Stimulated activated CD4-positive, alpha-beta T cell treated with anti-CD3 and anti-CD28 coated beads, TNF-alpha, amount 100 ng/mL, for 4 hours (primary cell): ENCODE data around the gene RAB1B.

ENCODE experiments used
- DNase-seq, 3 experiments: peaks; one replicate each; pipeline ENCODE4 v3.0.0-alpha.2; 2020; ENCODE audit warnings: low read depth in 3 of 3

RAB1B gene

GRCh38 chr11:66321606-66322005 lies 53.2 kb downstream of the RAB1B start:
- no peak for DNase-seq

- DNase-seq: no peak
Observed at GRCh38 chr11:66322732-66323427, 54.4 kb downstream of the RAB1B start.

DNA sequence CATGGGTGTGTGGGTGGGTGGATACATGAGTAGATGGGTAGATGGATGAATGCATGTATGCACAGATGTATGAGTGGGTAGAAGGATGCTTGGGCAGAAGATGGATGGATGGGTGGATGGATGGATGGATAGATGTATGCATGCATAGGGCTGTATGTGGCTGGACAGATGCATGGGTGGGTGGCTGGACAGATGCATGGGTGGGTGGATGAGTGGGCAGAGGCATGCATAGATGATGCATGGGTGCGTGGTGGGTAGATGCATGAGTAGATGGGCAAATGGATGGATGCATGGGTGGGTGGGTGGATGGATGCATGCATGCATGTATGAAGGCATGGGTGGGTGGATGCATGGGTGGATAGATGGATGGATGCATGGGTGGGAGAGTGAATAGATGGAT lies 55.2 kb downstream of the RAB1B start:
- no peak for DNase-seq

DNA sequence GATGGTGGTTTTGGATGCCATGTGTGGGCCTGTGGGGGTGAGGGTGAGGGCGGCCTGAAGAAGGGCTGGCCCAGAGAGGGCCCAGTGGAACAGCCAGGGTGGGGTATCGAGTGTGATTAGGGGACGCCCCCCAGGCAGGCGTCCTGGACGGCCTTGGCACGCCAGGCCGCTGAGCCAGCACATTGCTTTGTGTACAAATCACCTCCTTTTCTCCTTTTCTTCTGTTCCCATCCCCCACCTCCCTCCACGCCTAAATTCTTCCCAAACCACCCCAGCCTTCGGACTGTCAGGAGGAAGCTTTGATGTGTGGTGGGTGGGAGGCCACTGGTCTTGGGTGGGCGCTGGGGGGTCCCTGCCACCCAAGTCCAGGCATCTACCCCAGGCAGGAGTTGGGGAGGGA lies 56.2 kb downstream of the RAB1B start:
- no peak for DNase-seq

DNA sequence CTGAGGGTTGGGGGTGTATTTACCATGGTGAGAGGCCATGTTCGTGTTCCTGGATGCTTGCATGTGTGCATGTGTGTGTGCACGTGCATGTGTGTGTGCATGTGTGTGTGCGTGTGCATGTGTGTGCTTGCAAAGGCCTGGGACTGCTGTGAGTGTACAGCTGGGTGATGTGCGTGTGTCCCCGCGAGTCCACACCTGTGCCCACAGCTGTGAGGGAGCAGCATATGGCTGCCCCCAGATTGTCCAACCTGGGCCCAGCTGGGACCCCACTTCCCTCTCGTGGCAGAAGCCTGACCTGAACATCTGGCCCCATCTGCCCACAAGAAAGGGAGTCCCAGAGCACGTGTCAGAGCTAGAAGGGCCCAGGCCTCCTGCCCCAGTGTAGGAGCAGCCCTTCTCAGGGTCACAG lies 56.8 kb downstream of the RAB1B start:
- no peak for DNase-seq

GRCh38 chr11:66326261-66327111 lies 58.0 kb downstream of the RAB1B start:
- DNase-seq: no peak
